ENCODE data around the gene CDKL4. TPM values are rescaled to one million over a fixed set of nuclear protein-coding genes. Genes with fewer than 3 reads are reported as not detected.
"Not testable (repeated sequence)": the region's sequence is repeated elsewhere in the genome, so short reads cannot be mapped to it uniquely, and the experiment has no call there.

CDKL4 gene
- total RNA-seq, 2 donors from 2014 or later = 0.64 TPM; not detected in 1

DNA sequence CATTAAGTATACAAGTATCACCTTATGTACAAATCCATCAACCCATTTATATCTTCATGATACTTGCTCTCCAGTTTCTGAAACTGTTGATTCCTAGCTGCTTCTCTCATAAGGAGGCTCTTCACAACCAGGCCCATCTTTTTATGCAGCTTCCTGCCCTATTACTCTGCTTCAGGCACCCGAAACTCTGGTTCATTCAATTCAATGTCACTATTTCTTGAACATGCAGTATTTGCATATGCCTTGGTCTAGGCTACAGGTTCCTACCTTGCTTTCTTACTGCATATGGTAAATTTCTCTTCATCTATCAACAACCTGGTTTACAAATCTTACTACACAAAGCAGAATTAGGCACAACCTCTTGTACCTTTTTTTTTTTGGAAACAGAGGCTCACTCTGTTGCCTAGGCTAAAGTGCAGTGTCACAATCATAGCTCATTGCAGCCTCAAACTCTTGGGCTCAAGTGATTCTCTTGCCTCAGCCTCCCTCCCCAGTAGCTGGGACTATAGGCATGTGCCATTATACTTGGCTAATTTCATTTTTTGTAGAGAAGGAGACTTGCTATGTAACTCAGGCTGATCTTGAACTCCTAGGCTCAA lies 2.7 kb upstream of the CDKL4 start:
- Histone ChIP-seq H3K9ac (ENCODE audit: low read depth in 2 of 2, low read length in 2 of 2) (no peak overlapping the region), H3K4me3 (no peak overlapping the region), H3K27me3 (no peaks in the 10 kb centered on the region), H3K4me1 (no peaks in the 10 kb centered on the region), H3K9me3 (no peaks in the 10 kb centered on the region), H3K36me3 (no peaks in the 10 kb centered on the region), H3K27ac (no peak overlapping the region)
- intact Hi-C loops (cut with DNase I) = no loop called here
- TF ChIP-seq, protein P1, sequence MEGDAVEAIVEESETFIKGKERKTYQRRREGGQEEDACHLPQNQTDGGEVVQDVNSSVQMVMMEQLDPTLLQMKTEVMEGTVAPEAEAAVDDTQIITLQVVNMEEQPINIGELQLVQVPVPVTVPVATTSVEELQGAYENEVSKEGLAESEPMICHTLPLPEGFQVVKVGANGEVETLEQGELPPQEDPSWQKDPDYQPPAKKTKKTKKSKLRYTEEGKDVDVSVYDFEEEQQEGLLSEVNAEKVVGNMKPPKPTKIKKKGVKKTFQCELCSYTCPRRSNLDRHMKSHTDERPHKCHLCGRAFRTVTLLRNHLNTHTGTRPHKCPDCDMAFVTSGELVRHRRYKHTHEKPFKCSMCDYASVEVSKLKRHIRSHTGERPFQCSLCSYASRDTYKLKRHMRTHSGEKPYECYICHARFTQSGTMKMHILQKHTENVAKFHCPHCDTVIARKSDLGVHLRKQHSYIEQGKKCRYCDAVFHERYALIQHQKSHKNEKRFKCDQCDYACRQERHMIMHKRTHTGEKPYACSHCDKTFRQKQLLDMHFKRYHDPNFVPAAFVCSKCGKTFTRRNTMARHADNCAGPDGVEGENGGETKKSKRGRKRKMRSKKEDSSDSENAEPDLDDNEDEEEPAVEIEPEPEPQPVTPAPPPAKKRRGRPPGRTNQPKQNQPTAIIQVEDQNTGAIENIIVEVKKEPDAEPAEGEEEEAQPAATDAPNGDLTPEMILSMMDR (IDR thresholded peaks at IDR 0.05) = no peak
- DNase-seq = no peak

DNA sequence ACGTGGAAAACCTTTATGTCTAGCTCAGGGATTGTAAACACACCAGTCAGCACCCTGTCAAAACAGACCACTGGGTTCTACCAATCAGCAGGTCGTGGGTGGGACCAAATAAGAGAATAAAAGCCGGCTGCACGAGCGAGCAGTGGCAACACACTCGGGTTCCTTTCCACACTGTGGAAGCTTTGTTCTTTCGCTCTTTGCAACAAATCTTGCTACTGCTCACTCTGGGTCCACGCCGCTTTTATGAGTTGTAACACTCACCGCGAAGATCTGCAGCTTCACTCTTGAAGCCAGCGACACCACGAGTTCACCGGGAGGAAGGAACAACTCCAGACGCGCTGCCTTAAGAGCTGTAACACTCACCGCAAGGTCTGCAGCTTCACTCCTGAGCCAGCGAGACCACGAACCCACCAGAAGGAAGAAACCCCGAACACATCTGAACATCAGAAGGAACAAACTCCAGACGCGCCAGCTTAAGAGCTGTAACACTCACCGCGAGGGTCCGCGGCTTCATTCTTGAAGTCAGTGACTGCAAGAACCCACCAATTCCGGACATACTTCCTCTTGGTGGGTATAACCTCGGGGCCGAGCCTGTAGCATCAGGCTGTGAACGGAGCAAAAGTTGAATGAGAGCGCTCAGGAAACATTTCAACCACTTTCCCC lies 1.3 kb upstream of the CDKL4 start:
- intact Hi-C loops (cut with DNase I); H3K9ac ChIP-seq (ENCODE audit: low read depth in 2 of 2, low read length in 2 of 2); H3K4me1 ChIP-seq; H3K4me3 ChIP-seq; DNase-seq; H3K27me3 ChIP-seq; H3K9me3 ChIP-seq; H3K27ac ChIP-seq; H3K36me3 ChIP-seq: not testable (repeated sequence)

DNA sequence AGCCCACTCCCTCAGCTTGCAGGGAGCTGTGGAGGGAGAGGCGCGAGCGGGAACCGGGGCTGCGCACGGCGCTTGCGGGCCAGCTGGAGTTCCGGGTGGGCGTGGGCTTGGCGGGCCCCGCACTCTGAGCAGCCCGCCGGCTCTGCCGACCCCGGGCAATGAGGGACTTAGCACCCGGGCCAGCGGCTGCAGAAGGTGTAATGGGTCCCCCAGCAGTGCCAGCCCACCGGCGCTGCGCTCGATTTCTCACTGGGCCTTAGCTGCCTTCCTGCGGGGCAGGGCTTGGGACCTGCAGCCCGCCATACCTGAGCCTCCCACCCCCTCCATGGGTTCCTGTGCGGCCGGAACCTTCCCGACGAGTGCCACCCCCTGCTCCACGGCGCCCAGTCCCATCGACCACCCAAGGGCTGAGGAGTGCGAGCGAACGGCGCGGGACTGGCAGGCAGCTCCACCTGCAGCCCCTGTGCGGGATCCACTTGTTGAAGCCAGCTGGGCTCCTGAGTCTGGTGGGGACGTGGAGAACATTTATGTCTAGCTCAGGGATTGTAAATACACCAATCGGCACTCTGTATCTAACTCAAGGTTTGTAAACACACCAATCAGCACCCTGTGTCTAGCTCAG lies 582 bp upstream of the CDKL4 start:
- intact Hi-C loops (cut with DNase I); H3K4me3 ChIP-seq; H3K9me3 ChIP-seq; H3K27ac ChIP-seq; DNase-seq; H3K36me3 ChIP-seq; H3K4me1 ChIP-seq; H3K9ac ChIP-seq (ENCODE audit: low read depth in 2 of 2, low read length in 2 of 2); H3K27me3 ChIP-seq: not testable (repeated sequence)

DNA sequence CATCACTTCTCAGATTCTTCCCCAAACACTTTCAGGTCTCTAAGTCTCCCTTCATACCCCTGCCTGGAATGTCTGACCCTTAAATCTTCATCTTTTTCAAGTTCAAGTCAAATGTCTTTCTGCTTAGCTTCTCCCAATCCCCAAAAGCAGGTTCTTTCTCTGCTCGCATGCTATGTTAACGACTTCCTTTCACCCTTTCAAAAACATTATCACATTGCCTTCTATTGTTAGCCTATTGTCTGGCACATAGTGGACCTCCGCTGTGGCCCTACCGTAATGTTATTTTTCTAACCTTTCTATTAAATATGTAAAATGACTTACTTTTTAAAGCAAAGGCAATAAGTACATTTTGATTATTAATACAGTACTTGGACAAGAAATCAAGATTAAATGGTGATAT lies 2.2 kb downstream of the CDKL4 start:
- Histone ChIP-seq H3K9ac (ENCODE audit: low read depth in 2 of 2, low read length in 2 of 2) (no peak overlapping the region), H3K4me3 (no peak overlapping the region), H3K9me3 (no peaks in the 10 kb centered on the region), H3K27me3 (no peaks in the 10 kb centered on the region), H3K27ac (no peak overlapping the region), H3K4me1 (no peaks in the 10 kb centered on the region), H3K36me3 (no peaks in the 10 kb centered on the region)
- intact Hi-C loops (cut with DNase I) = no loop called here
- DNase-seq = no peak
- TF ChIP-seq, protein P1 (IDR thresholded peaks at IDR 0.05) = no peak

DNA sequence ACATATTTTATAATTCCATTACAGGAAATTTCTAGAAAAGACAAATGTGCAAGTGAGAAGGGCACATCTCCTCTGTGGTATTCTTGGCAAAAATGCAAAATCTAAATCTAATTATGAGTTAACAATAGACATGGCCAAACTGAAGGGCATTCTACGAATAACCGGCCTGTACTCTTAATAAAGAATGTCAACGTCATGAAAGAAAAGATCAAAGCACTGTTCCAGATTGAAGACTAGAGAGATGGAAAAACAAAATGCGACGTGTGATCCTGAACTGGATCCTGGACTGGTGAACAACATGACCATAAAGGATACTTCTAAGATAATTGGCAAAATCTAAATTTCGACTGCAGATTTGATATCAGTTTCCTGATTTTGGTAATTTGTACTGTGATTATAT lies 3.0 kb downstream of the CDKL4 start:
- Histone ChIP-seq H3K9ac (ENCODE audit: low read depth in 2 of 2, low read length in 2 of 2) (no peak overlapping the region), H3K4me1 (no peaks in the 10 kb centered on the region), H3K9me3 (no peaks in the 10 kb centered on the region), H3K4me3 (no peak overlapping the region), H3K27ac (no peak overlapping the region), H3K36me3 (no peaks in the 10 kb centered on the region), H3K27me3 (no peaks in the 10 kb centered on the region)
- TF ChIP-seq, protein P1 (IDR thresholded peaks at IDR 0.05) = no peak
- intact Hi-C loops (cut with DNase I) = no loop called here
- no peak for DNase-seq

DNA sequence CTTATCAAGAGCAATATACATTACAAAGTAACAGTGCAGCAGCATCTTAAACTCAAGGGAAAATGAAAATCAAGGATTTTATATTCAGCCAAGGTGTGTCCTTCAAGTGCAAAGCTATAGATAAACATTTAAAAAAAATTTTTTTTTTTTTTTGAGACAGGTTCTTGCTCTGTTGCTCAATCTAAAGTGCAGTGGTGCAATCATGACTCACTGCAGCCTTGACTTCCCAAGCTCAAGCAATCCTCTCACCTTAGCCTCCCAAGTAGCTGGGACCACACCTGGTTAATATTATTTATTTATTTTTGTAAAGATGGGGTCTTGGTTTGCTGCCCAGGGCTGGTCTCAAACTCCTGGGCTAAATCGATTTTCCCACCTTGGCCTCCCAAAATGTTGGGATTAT lies 9.0 kb downstream of the CDKL4 start:
- Histone ChIP-seq H3K36me3 (no peaks in the 10 kb centered on the region), H3K9ac (ENCODE audit: low read depth in 2 of 2, low read length in 2 of 2) (no peak overlapping the region), H3K4me3 (no peak overlapping the region), H3K27ac (no peak overlapping the region), H3K4me1 (no peaks in the 10 kb centered on the region), H3K27me3 (no peaks in the 10 kb centered on the region), H3K9me3 (no peaks in the 10 kb centered on the region)
- intact Hi-C loops (cut with DNase I) = no loop called here
- DNase-seq = no peak
- TF ChIP-seq, protein P1 (IDR thresholded peaks at IDR 0.05) = no peak
